ENCODE measurements around the gene DST. TPM values are rescaled to one million over a fixed set of nuclear protein-coding genes. Genes with fewer than 3 reads are reported as not detected.

DST gene
- polyA plus RNA-seq, 4 donors = 196 to 234 (median 215) TPM

DNA sequence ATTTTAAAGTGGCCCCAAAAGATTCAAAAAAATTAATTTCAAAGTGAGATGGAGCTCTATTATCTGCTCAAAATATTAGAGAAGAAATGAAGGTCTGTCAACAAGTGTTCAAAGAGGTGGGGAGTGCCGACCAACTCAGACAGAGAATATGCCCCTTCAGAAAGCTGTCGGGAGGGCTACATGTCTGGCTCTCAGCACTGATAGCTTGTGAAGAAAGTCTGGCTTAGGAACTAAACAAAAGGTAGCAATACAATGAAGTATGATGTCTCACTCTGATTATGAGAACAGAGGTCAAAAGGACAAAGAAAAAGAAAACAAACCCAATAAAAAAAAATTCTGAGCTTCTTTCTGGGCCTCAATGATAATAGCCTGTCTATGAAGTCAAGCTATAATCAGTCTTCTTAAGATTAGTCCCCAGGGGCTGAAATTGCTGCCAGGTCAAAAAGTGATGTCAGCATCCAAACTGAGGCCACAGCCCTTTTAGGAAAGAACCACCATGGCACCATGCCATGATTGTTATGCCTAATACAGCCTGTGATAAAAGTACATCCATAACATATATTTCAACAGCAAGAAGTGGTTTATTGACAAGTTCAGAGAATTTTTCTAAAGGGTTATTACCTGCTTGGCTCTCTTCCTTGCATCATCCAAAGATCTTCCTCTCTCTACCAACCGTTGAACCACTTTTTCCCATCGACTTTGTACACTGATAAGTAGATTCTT is 150.9 kb downstream of the DST start:
- DNase-seq (ENCODE audit: low read depth in 4 of 4, low spot score in 2 of 4) = no peak

DNA sequence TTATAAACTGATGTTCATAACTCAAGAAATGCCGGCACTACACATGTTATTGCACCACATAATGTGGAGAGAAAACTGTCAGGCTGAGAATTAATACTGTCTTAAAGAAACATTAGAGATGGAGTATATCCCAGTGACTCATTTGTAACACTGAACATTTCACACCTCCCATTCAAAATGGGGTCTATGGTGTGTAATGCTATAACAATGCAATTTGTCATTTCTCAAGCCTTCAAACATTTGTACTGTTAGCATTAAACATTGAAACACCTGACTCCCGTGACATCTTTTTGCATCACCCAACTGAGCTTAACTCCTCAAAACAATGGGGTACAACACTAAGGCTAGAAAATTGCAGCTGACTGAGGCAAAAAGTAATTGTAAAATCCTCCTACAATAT is 151.7 kb downstream of the DST start:
- DNase-seq (ENCODE audit: low read depth in 4 of 4, low spot score in 2 of 4) = no peak

DNA sequence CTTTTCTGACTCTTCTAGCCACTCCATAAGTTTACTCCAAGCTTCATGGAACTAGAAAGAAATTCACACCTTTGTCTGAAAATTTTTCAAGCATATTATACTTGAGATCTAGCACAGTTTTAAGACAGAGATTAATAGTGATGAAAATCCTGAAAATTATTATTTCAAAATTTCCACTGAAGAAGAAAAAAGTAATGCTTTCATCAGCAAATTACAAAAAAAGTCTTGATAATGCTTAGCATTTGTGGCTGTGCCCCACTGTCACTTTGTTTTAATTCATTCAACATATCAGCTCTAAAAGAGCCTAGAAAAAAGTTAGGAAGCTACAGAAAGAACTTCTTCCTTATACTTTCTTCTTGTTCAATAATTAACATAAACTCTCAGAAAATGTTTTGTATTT is 153.1 kb downstream of the DST start:
- DNase-seq (ENCODE audit: low read depth in 4 of 4, low spot score in 2 of 4) = no peak

DNA sequence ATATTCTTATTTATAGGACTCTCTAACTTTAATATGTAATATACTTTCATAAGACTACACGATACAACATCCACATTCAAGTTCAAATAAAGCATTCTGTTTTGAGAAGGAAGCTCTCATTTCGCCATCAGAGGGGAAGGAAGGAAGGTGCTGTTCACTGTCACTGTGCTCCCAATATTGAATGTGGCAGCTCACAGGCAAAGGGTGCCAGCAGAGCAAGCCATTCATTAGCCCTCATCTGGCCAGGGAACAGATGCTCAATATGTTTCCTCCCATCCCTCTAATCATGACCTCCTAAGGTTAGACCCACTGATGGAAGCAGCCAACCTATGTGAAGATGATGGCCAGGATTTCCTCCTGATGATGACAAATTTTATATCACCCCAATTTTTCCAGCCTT is 154.4 kb downstream of the DST start:
- no peak for DNase-seq (ENCODE audit: low read depth in 4 of 4, low spot score in 2 of 4)

DNA sequence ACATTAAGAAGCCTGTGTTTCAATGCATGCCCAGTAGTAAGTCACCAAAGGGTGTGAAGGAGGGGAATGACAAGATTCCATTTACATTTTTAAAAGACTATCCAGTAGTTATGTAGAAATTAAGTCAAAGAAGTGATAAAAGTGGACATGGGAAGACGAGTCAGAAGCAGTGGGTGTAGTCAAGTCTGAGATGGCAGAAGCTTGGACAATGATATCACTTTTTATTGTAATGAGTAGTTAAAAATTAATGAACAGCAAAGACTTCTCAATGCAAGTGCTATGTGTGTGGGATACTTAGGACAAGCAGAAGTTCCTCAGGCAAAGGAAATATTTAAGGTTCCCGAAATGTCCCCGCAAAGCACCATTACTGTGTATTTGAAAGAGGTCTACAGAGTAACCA is 156.0 kb downstream of the DST start:
- no peak for DNase-seq (ENCODE audit: low read depth in 4 of 4, low spot score in 2 of 4)

DNA sequence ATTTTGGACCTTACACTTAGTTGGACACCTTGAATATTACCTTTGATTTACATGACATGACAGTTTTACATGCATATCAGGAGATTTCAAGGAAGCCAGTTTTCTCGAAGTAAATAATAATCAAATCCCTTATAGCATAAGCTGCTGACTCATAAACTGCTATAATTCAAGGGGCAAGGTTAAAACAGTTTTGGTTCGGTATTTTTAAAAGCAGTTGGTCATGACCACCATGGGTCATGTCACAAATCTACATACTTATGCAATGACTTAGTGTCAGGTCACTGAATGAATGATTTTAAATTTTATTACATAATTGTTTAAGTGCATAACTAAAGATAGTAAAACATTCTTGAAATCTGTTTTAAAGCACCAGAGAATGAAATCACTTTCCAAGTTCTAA is 158.0 kb downstream of the DST start:
- no peak for DNase-seq (ENCODE audit: low read depth in 4 of 4, low spot score in 2 of 4)

DNA sequence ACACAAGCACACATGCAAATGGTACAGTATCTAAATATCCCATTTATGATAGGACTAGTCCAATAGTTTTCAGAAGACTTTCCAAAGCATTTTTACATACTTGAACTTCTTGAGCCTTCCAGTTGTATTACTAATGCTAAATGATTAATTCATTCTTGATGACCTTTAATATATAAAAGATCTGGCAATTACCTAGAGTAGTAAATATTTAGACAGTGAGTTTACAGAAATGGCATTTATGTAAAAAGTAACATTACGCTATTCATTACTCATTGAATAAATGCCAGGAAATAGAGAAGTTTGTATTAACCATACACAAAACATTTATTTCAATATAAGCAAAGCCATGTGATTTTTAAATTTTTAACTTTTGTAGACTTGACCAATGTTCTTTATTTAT is 158.8 kb downstream of the DST start:
- no peak for DNase-seq (ENCODE audit: low read depth in 4 of 4, low spot score in 2 of 4)

DNA sequence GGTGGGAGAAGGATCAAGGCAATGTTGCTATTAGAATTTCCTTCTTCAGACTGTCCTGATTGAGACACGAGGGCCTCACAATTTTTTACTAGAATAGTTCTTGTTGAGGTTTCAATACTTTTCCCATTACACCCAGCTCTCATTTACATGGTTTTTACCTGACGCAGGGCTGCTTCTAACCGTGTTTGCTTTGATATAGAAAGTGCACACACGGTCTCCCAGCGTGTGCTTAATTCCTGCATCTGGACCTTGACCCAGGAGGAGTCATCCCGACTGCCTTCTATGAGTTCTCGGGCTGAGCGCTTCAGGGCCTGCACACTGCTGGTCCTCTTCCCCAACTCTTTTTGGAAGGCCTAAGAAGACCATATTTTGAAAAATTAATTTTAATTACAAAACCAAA is 160.2 kb downstream of the DST start:
- no peak for DNase-seq (ENCODE audit: low read depth in 4 of 4, low spot score in 2 of 4)

DNA sequence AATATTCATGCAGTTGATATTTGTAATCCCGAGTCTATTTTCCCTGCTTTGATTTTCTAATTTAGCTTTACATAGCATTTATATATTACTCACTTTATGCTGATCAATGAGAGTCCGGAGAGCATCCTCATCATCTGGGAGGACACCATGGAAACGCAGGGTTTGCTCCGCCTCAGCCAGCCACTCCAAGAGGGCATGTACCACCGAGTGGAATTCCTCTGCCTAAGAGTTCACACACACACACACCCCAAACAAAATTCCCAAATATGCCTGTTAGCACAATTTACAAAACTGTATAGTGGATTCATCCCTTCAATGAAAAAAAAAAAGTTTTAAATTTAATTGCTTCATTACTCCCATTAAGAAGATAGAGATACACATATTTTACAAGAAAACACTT is 160.7 kb downstream of the DST start:
- DNase-seq (ENCODE audit: low read depth in 4 of 4, low spot score in 2 of 4) = no peak

DNA sequence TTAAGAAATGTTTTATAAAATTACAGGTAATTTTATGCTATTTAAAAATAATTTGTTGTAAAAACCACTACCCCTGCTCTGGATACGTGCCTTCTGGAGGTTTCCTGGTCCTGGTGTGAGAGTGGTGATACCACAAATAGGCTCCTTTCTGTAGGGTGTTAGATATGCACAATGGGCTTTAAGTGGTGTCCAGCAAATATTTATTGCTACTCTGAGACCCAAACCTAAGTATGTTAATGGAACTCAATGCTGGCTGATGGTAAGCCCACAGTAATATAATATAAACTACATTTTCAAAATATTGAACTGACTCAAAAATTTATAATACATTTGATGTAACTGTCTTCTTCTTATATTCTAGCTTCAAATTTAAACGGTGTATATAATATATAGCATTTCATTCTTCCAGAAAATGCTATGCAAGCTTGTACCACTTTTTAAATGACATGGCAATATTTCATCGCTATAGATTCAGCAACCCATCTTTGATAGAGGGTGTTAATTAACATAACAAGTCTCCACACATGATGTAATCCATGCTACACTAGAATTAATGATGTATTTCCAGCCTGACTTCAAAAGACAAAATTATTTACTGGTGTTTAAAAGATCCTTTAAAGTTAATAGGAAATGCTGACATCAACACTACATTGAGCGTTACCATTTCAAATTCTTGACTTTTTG is 161.9 kb downstream of the DST start:
- no peak for DNase-seq (ENCODE audit: low read depth in 4 of 4, low spot score in 2 of 4)

DNA sequence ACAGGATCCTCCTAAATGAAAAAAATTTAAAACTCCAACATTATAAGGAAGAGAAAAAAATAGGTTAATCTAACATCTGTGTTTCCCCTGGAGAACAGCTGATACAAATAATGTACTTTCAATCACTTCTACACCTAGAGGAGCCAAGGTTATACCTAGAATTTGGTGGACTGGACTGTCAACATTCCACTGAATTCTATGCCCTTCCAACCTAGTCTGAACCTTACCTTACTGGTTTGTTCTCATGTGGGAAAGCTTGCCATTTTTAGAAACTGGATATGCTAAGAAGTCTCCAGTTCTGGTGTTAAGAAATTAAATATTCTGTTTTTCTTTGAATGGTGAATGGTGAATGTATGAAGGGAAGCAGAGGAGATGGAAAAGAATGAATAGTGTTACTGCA is 162.4 kb downstream of the DST start:
- no peak for DNase-seq (ENCODE audit: low read depth in 4 of 4, low spot score in 2 of 4)

DNA sequence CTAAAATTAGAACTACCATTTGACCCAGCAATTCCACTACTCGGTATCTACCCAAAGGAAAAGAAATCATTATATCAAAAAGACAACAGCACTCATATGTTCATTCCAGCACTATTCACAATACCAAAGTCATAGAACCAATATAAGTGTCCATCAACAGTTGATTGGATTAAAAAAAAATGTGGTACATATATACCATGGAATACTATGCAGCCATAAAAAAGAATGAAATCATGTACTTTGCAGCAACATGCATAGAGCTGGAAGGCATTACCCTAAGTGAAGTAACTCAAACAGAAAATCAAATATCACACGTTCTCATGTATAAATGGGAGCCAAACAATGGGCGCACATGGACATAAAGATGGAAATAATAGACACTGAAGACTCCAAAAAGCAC is 163.3 kb downstream of the DST start:
- no peak for DNase-seq (ENCODE audit: low read depth in 4 of 4, low spot score in 2 of 4)

DNA sequence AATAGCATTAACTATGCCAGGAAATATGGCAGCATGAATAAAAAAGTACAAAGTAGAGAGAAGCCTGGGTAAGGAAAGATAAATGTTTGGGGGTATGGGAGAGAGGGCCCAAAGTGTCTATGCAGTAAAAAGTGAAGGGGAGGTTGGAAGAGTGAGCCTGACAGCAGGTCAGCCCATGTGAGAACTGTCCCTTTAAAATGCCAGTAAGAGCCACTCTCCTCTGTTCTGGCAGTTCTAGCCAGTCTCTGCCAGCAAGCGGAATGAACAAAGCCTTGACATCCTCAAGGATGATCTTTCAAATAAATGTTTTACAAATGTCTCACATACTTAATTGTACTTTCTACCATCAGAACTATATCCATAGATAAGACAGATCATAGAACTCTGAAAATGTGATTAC is 164.5 kb downstream of the DST start:
- DNase-seq (ENCODE audit: low read depth in 4 of 4, low spot score in 2 of 4) = no peak

DNA sequence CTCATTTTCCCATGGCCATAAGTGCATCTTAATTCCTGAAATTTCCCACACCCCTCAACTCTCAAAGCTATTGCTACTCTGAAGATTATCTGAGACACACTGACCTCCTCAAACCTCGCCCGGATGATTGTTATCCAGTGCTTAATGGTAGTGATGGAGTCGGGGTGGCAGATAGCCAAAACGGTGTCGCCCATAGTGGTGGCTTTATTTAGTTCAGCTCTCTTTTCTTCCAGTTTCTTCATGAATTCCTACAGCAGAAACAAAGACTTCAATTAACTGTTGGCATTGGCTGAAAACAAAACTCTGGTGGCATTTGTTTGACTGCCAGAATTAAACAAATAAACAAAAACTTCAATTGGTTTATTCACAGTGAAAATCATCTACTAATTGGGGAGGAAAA is 165.4 kb downstream of the DST start:
- DNase-seq (ENCODE audit: low read depth in 4 of 4, low spot score in 2 of 4) = no peak

DNA sequence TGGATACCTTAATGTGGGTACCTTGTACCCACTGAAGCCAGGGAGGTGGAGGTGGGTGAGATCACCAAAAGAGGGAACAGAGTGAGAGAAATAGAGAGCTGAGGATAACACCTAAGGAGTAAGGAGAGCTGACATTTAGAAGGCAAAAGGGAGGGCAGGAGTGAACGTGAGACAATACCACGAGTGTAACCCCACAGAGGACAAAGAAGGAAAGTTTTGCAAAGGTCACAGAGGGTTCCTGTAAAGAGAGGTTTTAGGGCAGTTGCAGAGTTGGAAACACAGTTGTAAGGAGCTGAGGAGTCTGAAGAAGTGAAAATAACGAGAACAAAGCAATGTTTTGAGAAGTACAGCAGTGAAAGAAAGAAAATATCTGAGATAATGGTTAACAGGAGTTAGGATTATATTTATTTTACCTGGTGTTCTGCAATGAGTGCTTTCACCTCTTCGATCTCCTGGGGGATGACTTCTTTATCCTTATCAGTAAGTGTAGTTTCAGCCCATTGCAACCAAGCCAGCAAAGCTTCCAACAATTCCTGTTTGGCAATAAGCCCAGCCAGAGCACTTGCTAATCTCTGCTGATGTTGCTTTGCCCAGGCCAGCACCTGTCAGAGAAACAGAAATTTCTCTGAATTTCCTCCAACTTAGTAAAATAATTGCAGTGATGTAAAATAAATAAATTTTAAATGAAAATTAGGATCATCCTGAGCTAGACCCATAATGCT is 166.8 kb downstream of the DST start:
- no peak for DNase-seq (ENCODE audit: low read depth in 4 of 4, low spot score in 2 of 4)

DNA sequence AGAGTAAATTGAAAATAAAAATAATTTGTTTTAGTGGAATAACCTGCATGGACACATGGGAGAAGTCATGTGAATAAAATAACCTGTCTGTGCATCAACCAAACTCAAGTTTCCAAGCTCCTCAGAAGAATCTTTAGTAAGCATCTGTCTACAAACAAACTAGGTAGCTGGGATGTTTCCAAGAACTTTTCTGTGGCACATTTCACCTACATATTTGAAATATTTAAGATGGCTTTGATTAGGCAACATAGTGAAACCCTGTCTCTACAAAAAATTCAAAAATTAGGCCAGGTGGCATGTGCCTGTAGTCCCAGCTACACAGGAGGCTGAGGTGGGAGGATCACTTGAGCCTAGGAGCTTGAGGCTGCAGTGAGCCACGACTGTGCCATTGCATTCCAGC is 168.2 kb downstream of the DST start:
- no peak for DNase-seq (ENCODE audit: low read depth in 4 of 4, low spot score in 2 of 4)

DNA sequence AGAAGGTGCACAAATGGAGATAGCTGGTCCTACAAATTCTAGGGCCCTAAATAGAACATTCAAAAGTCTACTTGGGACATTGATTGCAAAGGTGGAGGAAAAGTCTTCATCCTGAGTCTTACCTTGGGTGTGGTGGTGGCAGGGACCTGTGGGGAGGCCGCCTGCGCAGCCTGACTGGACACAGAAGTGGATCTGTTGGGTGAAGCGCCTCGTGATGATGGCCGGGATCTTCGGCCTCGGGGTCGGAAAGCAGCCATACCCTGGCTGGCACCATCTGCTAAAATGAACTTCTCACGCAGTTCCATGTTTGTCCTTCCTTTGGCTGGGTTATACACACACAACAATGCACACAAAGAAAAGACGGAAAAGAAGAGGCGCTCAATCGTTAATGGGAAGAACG is 179.2 kb downstream of the DST start:
- DNase-seq (ENCODE audit: low read depth in 4 of 4, low spot score in 2 of 4) = no peak

DNA sequence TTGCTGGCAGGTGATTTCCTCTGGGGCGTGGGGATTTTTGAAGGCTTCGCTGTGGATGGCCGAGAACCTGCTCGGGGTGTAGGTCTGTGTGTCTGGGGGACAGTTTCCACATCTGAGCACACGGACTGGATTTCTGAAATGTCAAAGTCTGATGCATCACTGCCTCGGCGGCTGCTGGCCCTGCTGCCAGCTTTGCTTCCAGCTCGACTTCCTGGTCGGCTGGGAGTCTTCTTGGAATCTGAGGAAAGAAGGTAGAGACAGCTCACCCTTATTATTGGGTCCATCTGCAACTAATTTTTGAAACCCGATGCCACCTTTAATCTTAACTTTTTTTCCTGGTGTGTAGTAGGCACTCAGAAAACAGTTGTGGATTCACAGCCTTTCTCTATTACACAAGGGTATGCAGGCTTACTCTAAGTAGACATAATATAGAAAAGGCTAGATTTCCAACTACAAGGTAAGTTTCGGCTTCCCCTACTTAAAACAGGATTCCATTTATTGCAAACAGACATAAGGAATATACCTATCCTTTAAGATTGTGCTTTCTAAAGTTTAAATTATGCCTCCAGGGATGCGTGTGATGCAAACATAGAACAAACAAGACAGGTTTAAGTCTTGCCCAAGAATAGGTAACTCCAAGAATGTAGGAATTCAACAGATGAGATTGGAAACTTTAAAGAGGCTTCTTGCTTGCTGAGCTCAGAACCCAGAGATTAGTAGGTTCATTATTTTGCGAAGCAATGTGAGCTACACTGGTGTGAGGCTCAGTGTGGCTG is 183.5 kb downstream of the DST start:
- no peak for DNase-seq (ENCODE audit: low read depth in 4 of 4, low spot score in 2 of 4)

DNA sequence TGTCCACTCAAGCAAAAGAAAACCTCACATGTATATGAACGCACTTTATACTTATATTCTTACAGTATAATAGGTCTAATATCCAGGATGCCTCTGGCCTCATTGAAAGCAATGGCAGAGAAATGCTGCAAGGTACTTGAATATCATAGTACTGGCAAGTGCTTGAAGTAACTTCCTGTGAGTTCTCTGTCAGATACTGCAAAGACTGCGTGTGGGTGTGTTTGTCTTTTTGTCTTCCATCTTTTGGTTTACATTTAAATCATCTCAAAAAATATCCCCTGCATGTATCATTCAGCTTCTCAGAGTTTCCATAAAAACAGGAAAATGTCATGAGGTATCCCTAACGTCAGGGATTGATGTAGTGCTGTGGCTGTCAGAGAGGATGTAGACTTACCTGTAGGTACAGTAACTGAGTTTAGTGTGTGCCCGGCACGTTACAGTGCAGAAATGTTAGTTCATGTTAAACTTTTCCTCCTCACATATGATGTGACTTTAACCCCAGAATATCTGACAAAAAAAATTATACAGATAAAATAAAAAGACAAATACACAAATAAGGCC is 184.3 kb downstream of the DST start:
- no peak for DNase-seq (ENCODE audit: low read depth in 4 of 4, low spot score in 2 of 4)

DNA sequence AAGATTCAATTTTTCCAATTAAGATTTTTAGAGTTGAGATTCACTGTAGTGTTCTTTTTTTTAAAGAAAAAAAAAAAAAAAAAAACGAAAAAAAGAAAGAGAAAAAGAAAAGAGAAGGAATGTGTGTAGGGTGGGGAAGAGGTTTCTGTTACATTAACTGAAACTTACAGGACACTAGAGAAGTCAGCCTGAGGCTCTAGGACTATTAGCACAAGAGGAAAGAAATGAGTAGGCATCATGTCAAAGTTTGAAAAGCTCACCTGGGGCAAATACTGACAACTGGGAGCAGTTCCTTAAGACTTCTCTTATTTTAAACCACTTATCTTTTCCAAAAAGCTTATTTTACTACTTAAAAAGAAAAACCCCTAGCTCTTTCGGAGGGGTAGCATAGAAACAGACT is 185.9 kb downstream of the DST start:
- no peak for DNase-seq (ENCODE audit: low read depth in 4 of 4, low spot score in 2 of 4)
